ENCODE measurements around the gene FSHR.

The FSHR gene

GRCh38 chr2:48941456-48941855 lies 212.9 kb downstream of the FSHR start:
- Histone ChIP-seq H3K79me2 (ENCODE audit: insufficient read depth, low read length) (no peaks in the 10 kb centered on the region), H3K9me3 (ENCODE audit: insufficient read depth, low read depth, low read length) (no peaks in the 10 kb centered on the region), H3K27me3 (ENCODE audit: insufficient read depth, low read length, poor library complexity, severe bottlenecking) (no peaks in the 10 kb centered on the region), H3K4me2 (ENCODE audit: low read depth, low read length, poor library complexity, severe bottlenecking) (no peak overlapping the region), H2AFZ (ENCODE audit: low read length) (no peak overlapping the region), H3K9ac (ENCODE audit: low read depth, low read length, poor library complexity, severe bottlenecking) (no peak overlapping the region), H3K36me3 (ENCODE audit: insufficient read depth, low read length) (no peaks in the 10 kb centered on the region), H4K20me1 (ENCODE audit: insufficient read depth, low read length, poor library complexity, severe bottlenecking) (no peaks in the 10 kb centered on the region), H3K4me3 (ENCODE audit: low read length, poor library complexity, severe bottlenecking) (no peak overlapping the region), H3K9me2 (replicated peaks; ENCODE audit: low read depth, low read length) (no peaks in the 10 kb centered on the region), H3F3A (ENCODE audit: low read depth) (no peaks in the 10 kb centered on the region), H3K4me1 (ENCODE audit: insufficient read depth, low read length, poor library complexity, severe bottlenecking) (no peaks in the 10 kb centered on the region)
- TF ChIP-seq EZH2phosphoT487 (IDR thresholded peaks at IDR 0.05; ENCODE audit: borderline replicate concordance) (no peak), CTCF (conservative IDR thresholded peaks at IDR 0.05; ENCODE audit: low read length) (no peak)

- Histone ChIP-seq H3K9ac (ENCODE audit: low read depth, low read length, poor library complexity, severe bottlenecking) (no peak overlapping the region), H3K27me3 (ENCODE audit: insufficient read depth, low read length, poor library complexity, severe bottlenecking) (no peaks in the 10 kb centered on the region), H3K79me2 (ENCODE audit: insufficient read depth, low read length) (no peaks in the 10 kb centered on the region), H3K9me3 (ENCODE audit: insufficient read depth, low read depth, low read length) (no peaks in the 10 kb centered on the region), H3K4me2 (ENCODE audit: low read depth, low read length, poor library complexity, severe bottlenecking) (no peak overlapping the region), H3F3A (ENCODE audit: low read depth) (no peaks in the 10 kb centered on the region), H3K4me3 (ENCODE audit: low read length, poor library complexity, severe bottlenecking) (no peak overlapping the region), H2AFZ (ENCODE audit: low read length) (no peak overlapping the region), H3K9me2 (replicated peaks; ENCODE audit: low read depth, low read length) (no peaks in the 10 kb centered on the region), H3K4me1 (ENCODE audit: insufficient read depth, low read length, poor library complexity, severe bottlenecking) (no peaks in the 10 kb centered on the region), H4K20me1 (ENCODE audit: insufficient read depth, low read length, poor library complexity, severe bottlenecking) (no peaks in the 10 kb centered on the region), H3K36me3 (ENCODE audit: insufficient read depth, low read length) (no peaks in the 10 kb centered on the region)
- no peak for TF ChIP-seq CTCF (conservative IDR thresholded peaks at IDR 0.05; ENCODE audit: low read length)
- no peak for TF ChIP-seq EZH2phosphoT487 (IDR thresholded peaks at IDR 0.05; ENCODE audit: borderline replicate concordance)
Measured at GRCh38 chr2:48940606-48941005, 213.7 kb downstream of the FSHR start.

GRCh38 chr2:48939232-48939631 lies 215.1 kb downstream of the FSHR start:
- no peaks in the 10 kb centered on the region for H3K36me3 ChIP-seq (ENCODE audit: insufficient read depth, low read length)
- TF ChIP-seq CTCF (conservative IDR thresholded peaks at IDR 0.05; ENCODE audit: low read length) (no peak), EZH2phosphoT487 (IDR thresholded peaks at IDR 0.05; ENCODE audit: borderline replicate concordance) (no peak)
- H3F3A ChIP-seq (ENCODE audit: low read depth), result no peaks in the 10 kb centered on the region
- H3K4me1 ChIP-seq (ENCODE audit: insufficient read depth, low read length, poor library complexity, severe bottlenecking), result no peaks in the 10 kb centered on the region
- no peak overlapping the region for H3K4me3 ChIP-seq (ENCODE audit: low read length, poor library complexity, severe bottlenecking)
- H3K9me2 ChIP-seq (replicated peaks; ENCODE audit: low read depth, low read length), result no peaks in the 10 kb centered on the region
- no peaks in the 10 kb centered on the region for H3K27me3 ChIP-seq (ENCODE audit: insufficient read depth, low read length, poor library complexity, severe bottlenecking)
- H4K20me1 ChIP-seq (ENCODE audit: insufficient read depth, low read length, poor library complexity, severe bottlenecking), result no peaks in the 10 kb centered on the region
- H2AFZ ChIP-seq (ENCODE audit: low read length), result no peak overlapping the region
- H3K9ac ChIP-seq (ENCODE audit: low read depth, low read length, poor library complexity, severe bottlenecking), result no peak overlapping the region
- H3K79me2 ChIP-seq (ENCODE audit: insufficient read depth, low read length), result no peaks in the 10 kb centered on the region
- H3K9me3 ChIP-seq (ENCODE audit: insufficient read depth, low read depth, low read length), result no peaks in the 10 kb centered on the region
- no peak overlapping the region for H3K4me2 ChIP-seq (ENCODE audit: low read depth, low read length, poor library complexity, severe bottlenecking)
